GM18909 (cell line): ENCODE data around the gene DOCK2.

Source experiments
- ATAC-seq: cut with Tn5 transposase; IDR thresholded peaks from one replicate; pipeline ENCODE4 v1.9.1; 2021; ENCODE audit warnings: mild to moderate bottlenecking; ENCODE audit not compliant: unreplicated experiment, poor library complexity

The DOCK2 gene

DNA sequence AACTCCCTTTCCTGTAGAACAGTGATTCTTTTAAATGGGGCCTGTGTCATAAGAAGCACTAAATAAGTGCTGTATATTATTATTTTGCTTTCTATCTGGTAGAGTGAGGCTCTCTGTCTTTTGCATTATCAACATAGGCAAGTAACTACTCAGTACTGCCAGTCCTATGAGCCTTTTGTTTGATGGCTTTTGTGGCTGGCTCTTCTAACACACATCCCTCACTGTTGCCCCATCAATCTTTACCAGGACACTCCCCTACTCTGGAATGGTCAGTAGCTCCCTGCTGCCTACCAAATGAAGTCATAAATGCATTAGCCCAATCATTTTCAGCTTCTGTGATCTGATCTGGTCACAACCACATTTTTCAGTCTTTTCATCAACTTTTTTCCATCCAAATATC is 205.6 kb downstream of the DOCK2 start:
- no peak for ATAC-seq

- ATAC-seq, result no peak
These were observed 210.4 kb downstream of the DOCK2 start for GRCh38 chr5:169847519-169847918.

GRCh38 chr5:169848271-169848670 is 211.2 kb downstream of the DOCK2 start:
- no peak for ATAC-seq

DNA sequence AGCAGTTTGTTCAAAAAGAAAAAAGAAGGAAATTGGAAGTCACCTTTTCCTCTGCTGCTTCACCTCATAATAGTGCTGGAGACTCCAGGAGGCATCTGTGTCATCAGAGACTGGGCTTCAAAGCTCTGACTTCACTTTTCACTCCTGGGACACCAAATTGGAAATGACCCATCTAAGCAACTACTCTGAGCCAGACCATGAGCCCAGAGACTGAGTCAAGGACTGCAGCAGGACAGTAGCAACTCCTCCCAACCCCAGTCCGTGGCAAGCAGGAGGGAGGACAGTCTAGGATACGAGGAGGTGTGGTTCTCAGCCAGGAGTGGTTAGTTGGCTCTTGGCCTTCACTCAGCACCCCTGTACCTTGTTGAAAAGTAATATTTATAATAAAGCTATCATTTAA is 211.7 kb downstream of the DOCK2 start:
- ATAC-seq, result no peak

DNA sequence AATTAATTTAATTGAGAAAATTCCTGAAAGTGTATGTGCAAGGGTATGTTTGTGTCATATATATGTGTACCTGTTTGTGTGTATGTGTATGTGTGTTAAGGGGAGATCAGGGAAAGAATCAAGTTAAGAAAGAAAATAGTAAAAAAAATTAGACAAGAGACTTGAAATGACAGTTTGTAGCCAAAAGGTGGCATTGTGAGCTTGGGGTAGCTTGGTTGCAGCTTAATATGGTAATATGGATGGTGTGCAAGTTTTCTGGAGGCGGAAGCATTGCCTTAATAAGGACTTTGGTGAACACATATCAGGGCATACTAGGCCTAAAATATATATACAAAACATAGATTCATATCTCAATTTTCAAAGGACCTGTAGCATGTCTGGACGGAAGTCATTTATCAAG is 213.3 kb downstream of the DOCK2 start:
- no peak for ATAC-seq

DNA sequence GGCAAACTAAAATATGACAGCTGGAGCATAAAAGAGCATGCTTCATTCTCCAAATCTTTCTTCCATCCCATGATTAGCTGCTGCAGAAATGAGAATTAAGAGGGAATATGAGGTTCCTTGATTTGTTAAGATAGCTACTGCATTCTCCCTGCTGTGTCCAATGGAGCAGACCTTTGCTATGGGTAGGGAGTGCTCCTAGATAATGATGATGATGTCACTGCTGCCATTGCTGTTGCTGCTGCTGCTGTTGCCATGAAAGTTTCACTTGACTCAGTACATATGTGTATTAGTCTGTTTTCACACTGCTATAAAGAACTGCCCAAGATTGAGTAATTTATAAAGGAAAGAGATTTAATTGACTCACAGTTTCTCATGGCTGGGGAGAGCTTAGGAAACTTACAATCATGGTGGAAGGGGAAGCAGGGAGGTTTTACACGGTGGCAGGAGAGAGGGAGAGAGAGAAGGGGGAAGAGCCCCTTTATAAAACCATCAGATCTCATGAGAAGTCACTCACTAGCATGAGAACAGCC is 214.3 kb downstream of the DOCK2 start:
- no peak for ATAC-seq

DNA sequence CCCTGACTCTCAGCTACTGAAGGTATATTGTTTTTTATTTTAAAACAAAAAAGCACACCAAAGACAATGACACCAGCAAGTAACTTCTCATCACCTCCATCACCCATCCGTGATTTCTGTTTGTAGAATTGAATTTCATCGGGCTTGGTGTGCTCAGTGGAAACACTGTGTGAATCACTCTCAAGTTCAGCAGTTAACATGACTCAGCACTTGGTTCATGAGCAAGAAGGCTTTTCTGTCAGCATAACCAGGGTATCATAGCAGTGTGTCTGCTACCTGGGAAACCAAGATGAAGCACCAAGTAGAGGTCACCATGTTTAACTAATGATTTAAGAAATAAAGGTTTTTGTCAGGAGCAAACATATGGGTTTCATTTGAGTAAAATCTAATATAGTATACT is 219.5 kb downstream of the DOCK2 start:
- no peak for ATAC-seq

DNA sequence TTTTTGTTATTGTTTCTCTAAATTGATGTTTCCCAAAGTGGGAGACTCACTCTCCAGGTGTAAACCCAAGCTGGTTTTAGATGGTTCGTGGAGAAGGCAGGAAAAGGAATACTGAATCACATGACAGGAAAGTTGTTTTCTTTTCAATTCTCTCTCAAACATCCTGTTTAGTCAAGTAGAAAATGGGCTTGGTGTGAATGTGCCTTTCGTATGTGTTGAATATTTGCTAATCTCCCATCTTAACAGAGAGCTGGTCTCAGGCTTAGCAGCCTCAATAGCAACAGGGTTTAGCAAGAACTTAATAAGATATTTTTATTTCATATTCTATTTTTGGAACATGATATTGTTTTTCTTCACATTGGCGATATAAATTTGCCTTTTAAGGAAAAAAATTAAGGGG is 223.5 kb downstream of the DOCK2 start:
- peak; percentile 56 for ATAC-seq

DNA sequence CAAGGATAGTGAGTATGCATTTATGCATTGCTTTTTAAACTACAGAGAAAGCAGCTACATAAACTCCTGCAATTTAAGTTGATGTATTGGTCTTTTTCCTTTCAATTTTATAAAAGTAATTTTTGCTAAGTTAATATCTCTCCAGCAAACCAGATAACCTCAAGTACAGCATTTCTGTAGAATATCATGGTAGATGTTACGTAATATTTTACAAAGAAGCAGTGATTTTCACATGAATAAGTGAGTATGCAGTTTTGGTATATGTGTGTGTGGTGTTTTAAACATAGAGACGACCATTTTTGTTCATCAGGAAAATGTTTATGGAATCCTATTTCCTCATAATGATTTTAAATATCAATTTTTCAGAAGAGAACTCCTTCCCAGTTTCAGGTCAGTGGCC is 224.4 kb downstream of the DOCK2 start:
- ATAC-seq, result no peak

- no peak for ATAC-seq
These were observed 224.9 kb downstream of the DOCK2 start for GRCh38 chr5:169861934-169862333.

GRCh38 chr5:169862391-169862811 is 225.3 kb downstream of the DOCK2 start:
- no peak for ATAC-seq

DNA sequence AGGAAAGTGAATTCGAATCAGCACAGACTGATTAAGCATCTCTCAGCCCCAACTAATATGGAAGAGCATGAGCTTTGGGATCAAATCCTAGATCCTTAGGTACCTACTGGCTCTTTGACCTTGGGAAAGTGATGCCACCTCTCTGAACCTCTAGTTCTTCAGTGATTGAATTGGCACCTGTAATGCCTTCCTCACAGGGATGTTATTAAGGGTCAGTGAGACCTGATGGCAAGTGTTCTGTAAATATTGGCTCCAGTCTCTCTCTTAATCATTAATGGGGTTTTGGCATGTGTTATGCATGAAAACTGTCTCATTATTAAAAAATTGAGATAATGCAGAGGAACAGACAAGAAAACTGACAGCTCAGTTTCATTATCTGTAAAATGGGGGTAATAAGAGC is 227.4 kb downstream of the DOCK2 start:
- no peak for ATAC-seq

DNA sequence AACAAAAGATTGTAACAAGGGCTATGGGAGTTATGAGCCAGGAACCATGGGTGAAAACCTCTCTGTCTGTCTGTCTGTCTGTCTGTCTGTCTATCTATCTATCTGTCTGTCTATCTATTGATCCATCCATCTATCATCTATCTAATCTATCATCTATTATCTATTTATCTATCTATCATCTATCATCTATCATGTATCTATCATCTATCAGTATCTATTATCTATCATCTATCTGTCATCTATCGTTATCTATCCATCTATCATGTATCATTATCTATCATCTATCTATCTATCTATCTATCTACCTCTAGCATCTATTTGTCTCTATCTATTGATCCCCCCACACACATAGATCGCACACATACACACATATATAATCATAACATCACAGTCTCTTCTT is 230.3 kb downstream of the DOCK2 start:
- no peak for ATAC-seq

GRCh38 chr5:169869066-169869465 is 232.0 kb downstream of the DOCK2 start:
- ATAC-seq, result no peak

DNA sequence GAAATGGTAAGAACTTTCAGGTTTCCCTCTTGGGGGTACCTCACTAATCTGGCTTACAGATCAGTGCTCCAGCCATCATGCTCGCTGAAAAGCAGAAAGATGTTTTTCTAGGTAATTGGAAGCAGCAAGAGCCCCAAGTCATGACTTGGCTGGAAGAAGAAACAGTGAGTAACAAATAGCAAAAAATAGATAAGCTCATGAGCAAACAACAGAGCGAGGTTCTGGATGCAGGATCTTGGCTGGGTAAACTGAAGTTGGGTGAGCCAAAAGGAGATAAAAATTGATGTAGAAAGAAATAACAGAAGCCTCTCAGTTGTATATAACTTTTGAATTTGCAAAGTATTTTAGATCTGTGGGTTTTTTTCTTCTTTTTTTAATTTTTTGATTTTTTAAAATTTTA is 233.1 kb downstream of the DOCK2 start:
- no peak for ATAC-seq

DNA sequence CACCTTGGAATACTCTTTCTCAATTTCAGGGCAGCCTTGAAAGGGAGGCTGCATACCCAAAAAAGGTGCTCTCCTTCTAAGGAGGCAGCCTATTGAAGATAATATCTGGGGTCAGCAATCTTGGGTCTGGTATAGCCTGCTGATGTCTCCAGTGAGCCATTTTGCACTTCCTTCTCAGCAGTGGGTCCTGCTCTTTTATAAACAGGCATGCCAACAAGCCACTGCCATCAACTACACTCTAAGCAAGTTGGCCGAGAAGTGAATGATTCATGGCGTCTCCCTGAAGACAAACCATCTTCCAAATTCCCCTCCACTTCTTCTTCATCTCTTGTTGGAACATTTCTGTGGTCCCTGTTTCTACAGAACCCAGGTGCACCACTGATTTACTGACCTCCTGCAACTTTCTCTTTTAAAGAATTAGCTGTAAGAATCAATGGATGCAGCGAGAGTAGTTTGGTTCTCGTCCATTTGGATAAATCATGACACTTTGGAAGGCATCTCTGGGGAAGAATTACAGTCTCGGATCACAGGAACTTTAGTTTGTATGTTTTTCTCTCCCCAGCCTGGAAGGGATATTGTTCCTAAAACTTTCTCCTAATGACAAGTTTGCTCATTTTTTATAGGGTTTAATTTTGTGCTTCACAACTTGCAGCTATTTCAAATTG is 234.9 kb downstream of the DOCK2 start:
- no peak for ATAC-seq

DNA sequence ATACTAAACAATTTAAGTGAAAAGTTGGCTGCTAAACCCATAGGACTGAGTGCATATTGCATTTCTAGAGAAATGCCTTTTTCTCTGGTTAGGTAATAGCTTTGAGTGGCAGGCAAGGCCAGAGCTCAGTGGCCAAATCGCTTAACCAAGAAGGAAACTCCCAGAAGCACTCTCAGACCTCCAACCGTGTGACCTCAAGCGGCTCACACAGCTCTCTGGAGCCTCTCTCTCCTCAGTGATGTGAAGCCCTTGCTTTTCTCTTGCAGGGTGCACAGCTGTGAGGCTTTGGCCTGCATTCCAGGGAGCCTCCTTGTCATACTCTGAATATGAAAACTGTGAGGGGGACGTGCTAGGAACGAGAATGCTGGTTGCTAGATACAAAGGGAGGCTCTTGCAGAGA is 236.6 kb downstream of the DOCK2 start:
- no peak for ATAC-seq

DNA sequence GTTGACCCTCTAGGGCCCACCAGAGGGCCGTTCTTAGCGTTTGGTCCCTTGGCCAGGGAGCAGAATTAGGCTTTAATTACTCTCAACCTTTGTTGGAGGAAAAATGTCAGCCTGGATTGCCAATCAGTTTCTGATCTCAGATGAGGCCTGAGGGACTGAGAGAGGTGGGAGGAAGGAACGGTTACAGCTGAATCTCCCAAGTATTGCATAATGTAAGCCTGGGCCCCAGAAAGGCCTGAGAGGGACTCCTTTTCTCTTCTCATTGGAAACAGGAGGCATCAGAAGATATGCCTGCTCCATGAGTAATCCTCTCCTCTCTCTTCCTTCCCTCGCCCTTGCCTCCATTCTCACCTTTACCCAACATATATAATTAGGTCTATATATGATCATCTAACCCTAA is 237.5 kb downstream of the DOCK2 start:
- ATAC-seq, result no peak

- ATAC-seq, result no peak
These were observed 238.1 kb downstream of the DOCK2 start for GRCh38 chr5:169875091-169875728.

DNA sequence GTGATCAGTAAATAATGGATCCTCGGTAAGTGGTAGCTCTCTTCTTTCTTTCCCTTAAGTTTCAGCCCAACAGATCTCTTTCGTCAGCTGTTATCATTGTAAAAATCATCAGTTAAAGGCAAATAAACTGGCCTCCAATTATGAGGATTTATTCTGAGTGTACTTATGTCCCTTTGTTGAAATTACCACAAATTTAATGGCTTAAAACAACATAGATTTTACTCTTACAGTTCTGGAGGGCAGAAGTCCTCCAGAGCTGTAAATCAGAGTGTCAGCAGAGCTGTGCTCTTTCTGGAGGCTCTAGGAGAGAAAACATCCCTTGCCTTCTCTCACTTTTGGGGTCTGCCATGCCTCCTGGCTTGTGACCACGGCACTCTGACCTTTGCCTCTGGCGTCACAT is 238.7 kb downstream of the DOCK2 start:
- ATAC-seq, result no peak

DNA sequence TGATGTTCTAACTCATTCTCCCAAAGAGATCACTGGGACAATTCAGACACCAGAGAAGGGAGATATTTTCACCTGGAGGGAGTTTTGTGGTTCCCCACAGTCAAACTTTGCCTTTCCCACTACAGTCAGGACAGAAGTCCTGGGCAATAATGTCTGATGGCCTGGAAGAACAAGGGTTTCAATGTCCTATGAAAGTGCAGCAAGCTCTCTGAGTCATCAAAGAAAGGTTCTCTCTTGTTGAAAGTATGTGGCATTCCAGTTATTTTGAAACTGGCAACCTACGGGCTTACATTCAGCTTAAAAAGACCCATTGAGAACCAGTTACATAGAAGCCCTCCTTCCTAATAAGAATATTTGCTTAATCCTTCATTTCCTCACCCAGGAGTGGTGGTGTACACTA is 239.3 kb downstream of the DOCK2 start:
- ATAC-seq, result no peak

- ATAC-seq, result peak; percentile 71
These were observed 243.1 kb downstream of the DOCK2 start for GRCh38 chr5:169880012-169880663.
